ENCODE measurements around the gene TNFRSF19.

The TNFRSF19 gene

DNA sequence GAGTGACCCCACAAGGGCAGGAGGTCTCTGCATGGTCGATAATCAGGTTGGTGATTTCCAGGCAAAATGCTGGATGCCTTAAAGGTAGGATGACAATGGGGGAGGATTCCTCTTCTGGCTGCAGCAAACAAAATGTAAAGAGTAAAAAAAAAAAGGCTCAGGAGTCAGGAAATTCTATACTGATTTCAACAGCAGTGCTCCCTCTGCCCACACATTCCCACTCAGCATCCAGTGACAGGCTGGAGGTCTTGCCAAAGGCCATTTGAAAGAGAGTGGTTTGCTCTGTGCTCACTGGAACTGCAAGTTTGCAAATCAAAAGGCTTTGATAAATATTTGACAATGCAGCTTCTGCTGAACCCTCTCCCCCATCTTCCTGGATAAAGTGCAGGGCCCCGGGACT, 135.4 kb downstream of the TNFRSF19 start:
- H3K9me3 ChIP-seq (ENCODE audit: control insufficient read depth, insufficient read depth, low read length), result no peaks in the 10 kb centered on the region

DNA sequence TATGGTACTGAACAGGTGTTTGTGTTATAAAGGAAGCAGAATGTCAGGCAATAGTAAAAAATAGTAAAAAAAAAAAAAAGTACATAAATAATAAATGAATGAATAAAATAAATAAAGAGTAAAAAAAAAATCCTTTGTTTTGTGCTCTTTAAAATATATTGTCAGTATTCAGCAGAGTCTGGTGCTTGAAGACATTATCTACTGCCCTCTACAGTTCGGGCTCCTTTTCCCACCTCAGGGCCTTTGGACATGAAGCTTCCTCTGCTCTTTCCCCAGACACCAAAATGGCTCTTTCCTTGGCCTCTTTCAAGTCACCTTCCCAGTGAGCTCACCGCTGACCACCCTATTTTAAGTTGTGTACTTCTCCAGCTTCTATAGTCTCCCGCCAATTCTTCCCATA, 137.5 kb downstream of the TNFRSF19 start:
- H3K9me3 ChIP-seq (ENCODE audit: control insufficient read depth, insufficient read depth, low read length), result no peaks in the 10 kb centered on the region
- H3K27me3 ChIP-seq (ENCODE audit: control insufficient read depth, insufficient read depth, low read length), result no peaks in the 10 kb centered on the region
- H3K27ac ChIP-seq (ENCODE audit: low read depth, low read length), result no peak overlapping the region
- H3K4me3 ChIP-seq (ENCODE audit: low read depth, low read length), result no peak overlapping the region
- H3K36me3 ChIP-seq (ENCODE audit: control insufficient read depth, insufficient read depth, low read length), result no peaks in the 10 kb centered on the region
- no peak overlapping the region for H3K9ac ChIP-seq (ENCODE audit: low read depth, low read length)
- 0 out of 2 replicates have a peak, but pooled peaks cover 3% of the 10 kb centered on the region for H3K4me1 ChIP-seq (ENCODE audit: control insufficient read depth, insufficient read depth, low read length)

More for the DNA sequence above, 135.4 kb downstream of the TNFRSF19 start:
- no peak overlapping the region for H3K9ac ChIP-seq (ENCODE audit: low read depth, low read length)
- H3K4me3 ChIP-seq (ENCODE audit: low read depth, low read length), result no peak overlapping the region
- no peaks in the 10 kb centered on the region for H3K36me3 ChIP-seq (ENCODE audit: control insufficient read depth, insufficient read depth, low read length)
- H3K27me3 ChIP-seq (ENCODE audit: control insufficient read depth, insufficient read depth, low read length), result no peaks in the 10 kb centered on the region
- 0 out of 2 replicates have a peak, but pooled peaks cover 10% of the 10 kb centered on the region for H3K4me1 ChIP-seq (ENCODE audit: control insufficient read depth, insufficient read depth, low read length)
- no peak overlapping the region for H3K27ac ChIP-seq (ENCODE audit: low read depth, low read length)

DNA sequence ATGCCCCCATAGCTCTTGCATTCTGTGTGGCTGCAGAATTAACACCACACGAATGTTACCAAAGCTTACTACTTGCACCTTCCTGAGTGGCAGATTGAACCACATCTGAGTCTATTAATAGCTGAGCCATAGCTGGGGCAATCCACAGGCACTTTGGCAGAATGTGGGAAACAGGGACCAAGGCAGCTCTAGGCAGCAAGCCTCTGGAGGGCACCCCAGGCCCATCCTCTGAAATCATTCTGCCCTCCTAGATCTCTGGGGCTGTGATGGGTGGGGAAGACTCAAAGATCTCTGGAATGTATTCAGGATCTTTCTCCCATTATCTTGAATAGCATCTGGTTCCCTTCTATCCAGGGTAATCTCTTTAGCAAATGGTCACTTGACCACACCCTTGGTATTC, 139.3 kb downstream of the TNFRSF19 start:
- H3K9me3 ChIP-seq (ENCODE audit: control insufficient read depth, insufficient read depth, low read length), result no peaks in the 10 kb centered on the region; the same call in 1 of the 2 replicates
- no peak overlapping the region for H3K9ac ChIP-seq (ENCODE audit: low read depth, low read length)
- H3K4me1 ChIP-seq (ENCODE audit: control insufficient read depth, insufficient read depth, low read length), result 0 out of 2 replicates have a peak, but pooled peaks cover 3% of the 10 kb centered on the region
- H3K36me3 ChIP-seq (ENCODE audit: control insufficient read depth, insufficient read depth, low read length), result no peaks in the 10 kb centered on the region
- H3K4me3 ChIP-seq (ENCODE audit: low read depth, low read length), result no peak overlapping the region
- no peaks in the 10 kb centered on the region for H3K27me3 ChIP-seq (ENCODE audit: control insufficient read depth, insufficient read depth, low read length)
- H3K27ac ChIP-seq (ENCODE audit: low read depth, low read length), result no peak overlapping the region

DNA sequence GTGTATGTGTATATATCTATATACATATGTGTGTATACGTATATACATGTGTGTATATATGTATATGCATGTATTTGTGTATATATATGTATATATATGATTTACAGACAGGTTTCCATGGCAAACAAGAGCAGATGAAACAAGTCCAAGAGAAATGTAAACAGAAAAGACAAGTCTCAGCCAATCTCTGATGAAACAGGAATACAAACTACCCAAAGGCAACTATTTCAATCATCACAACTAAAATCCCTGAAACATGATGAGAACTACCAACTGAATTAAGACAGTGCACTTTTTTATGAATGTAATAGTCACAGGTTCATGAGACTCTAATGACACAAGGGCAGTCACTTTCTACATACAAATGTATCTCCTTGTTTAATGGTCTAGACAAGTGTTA, 140.2 kb downstream of the TNFRSF19 start:
- Histone ChIP-seq H3K9ac (ENCODE audit: low read depth, low read length) (no peak overlapping the region), H3K4me3 (ENCODE audit: low read depth, low read length) (no peak overlapping the region), H3K27me3 (ENCODE audit: control insufficient read depth, insufficient read depth, low read length) (no peaks in the 10 kb centered on the region), H3K36me3 (ENCODE audit: control insufficient read depth, insufficient read depth, low read length) (no peaks in the 10 kb centered on the region), H3K9me3 (ENCODE audit: control insufficient read depth, insufficient read depth, low read length) (no peaks in the 10 kb centered on the region; the same call in 1 of the 2 replicates), H3K27ac (ENCODE audit: low read depth, low read length) (no peak overlapping the region), H3K4me1 (ENCODE audit: control insufficient read depth, insufficient read depth, low read length) (0 out of 2 replicates have a peak, but pooled peaks cover 1% of the 10 kb centered on the region)

DNA sequence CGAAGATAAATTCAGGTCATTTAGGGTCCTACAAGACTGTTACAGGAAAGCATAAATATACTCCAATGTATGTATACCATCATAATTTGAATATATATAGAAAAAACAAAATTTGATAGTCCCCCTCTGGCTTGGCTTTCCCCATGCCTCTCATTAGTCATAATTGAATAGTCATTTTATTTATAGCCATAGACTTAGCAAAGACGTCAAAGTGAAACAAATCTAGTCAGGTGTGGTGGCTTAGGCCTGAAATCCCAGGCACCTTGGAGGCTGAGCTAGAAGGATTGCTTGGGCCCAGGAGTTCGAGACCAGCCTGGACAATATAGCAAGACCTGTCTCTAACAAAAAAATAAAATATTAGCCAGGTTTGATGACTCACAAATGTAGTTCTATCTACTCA, 141.1 kb downstream of the TNFRSF19 start:
- Histone ChIP-seq H3K27me3 (ENCODE audit: control insufficient read depth, insufficient read depth, low read length) (no peaks in the 10 kb centered on the region), H3K4me1 (ENCODE audit: control insufficient read depth, insufficient read depth, low read length) (no peaks in the 10 kb centered on the region), H3K27ac (ENCODE audit: low read depth, low read length) (no peak overlapping the region), H3K9me3 (ENCODE audit: control insufficient read depth, insufficient read depth, low read length) (no peaks in the 10 kb centered on the region; the same call in 1 of the 2 replicates), H3K4me3 (ENCODE audit: low read depth, low read length) (no peak overlapping the region), H3K9ac (ENCODE audit: low read depth, low read length) (no peak overlapping the region), H3K36me3 (ENCODE audit: control insufficient read depth, insufficient read depth, low read length) (no peaks in the 10 kb centered on the region)

DNA sequence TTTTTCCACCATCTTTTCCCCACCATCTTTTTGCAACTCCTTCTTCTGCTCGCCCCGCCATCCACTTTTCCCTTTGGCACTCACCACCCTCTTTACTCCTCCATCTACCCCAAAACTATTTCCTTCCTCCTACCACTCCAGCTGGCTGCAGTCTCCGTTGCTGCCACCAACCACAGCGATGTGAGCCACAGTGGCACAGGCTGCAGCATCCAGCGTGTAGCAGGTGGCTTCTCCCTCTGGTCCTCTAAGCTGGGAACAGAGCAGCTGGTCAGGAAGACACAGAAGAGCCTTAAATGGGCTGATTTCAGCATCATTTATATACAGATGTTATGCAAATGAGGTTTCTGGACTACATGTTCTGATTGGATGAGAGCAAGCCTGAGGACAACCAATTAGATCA, 144.5 kb downstream of the TNFRSF19 start:
- Histone ChIP-seq H3K9ac (ENCODE audit: low read depth, low read length) (no peak overlapping the region), H3K27me3 (ENCODE audit: control insufficient read depth, insufficient read depth, low read length) (no peaks in the 10 kb centered on the region), H3K4me3 (ENCODE audit: low read depth, low read length) (no peak overlapping the region), H3K27ac (ENCODE audit: low read depth, low read length) (no peak overlapping the region), H3K4me1 (ENCODE audit: control insufficient read depth, insufficient read depth, low read length) (no peaks in the 10 kb centered on the region), H3K36me3 (ENCODE audit: control insufficient read depth, insufficient read depth, low read length) (no peaks in the 10 kb centered on the region), H3K9me3 (ENCODE audit: control insufficient read depth, insufficient read depth, low read length) (no peaks in the 10 kb centered on the region; the same call in 1 of the 2 replicates)

DNA sequence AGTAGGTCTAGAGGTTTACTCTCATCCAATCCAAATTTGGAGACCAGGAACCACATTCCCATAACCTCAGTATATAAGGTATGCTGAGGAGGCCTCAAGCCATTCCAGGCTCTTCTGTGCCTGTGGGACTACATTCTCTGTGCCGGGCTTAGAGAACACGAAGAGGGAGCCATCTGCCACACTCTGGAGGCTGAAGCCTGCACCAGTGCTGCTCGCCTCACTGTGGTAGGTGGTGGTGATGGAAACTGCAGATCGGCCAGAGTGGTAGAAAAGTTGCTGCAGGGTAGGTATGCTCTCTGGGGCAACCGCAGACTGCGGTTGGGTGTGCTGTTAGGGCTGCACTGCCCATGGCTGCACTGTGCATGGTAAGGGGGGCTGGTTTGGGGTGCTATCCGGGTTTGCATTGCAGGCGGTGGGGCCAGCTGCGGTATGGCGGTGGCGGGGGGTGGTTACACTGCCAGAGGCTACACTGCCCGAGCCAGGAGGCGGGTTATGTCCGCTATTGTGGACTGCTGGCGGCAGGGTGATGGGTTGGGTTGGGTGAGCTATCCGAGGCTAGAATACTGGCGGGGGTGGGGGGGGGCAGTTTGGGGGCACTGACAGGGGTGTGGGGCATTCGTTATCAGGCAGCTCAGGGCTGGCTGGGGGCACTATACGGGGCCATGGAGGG, 145.0 kb downstream of the TNFRSF19 start:
- Histone ChIP-seq H3K36me3 (ENCODE audit: control insufficient read depth, insufficient read depth, low read length) (no peaks in the 10 kb centered on the region), H3K4me1 (ENCODE audit: control insufficient read depth, insufficient read depth, low read length) (no peaks in the 10 kb centered on the region), H3K4me3 (ENCODE audit: low read depth, low read length) (no peak overlapping the region), H3K9me3 (ENCODE audit: control insufficient read depth, insufficient read depth, low read length) (no peaks in the 10 kb centered on the region; the same call in 1 of the 2 replicates), H3K9ac (ENCODE audit: low read depth, low read length) (no peak overlapping the region), H3K27ac (ENCODE audit: low read depth, low read length) (no peak overlapping the region), H3K27me3 (ENCODE audit: control insufficient read depth, insufficient read depth, low read length) (no peaks in the 10 kb centered on the region)

DNA sequence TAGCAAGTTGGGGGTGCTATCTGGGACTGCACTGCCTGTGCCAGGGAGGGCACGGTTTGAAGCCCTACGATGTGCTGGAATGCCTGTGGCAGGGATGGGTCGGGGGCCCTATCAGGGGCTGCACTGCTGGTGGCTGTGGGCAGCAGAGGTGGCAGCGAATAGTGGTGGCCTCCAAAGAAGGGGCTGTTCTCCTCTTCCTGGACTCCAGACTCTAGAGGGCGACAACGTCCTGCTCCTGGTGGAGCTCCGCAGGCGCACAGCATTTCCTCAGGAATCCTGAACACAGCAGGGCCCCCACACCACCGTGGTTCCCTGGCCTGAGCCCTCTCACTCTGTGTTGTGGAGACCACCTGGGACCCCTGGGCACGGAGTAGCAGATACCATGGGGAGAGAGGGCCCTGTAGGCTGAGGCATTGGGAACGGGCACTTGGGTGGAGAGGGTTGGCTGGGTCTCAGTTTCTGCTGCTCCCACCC, 145.6 kb downstream of the TNFRSF19 start:
- no peak overlapping the region for H3K27ac ChIP-seq (ENCODE audit: low read depth, low read length)
- no peaks in the 10 kb centered on the region; the same call in 1 of the 2 replicates for H3K9me3 ChIP-seq (ENCODE audit: control insufficient read depth, insufficient read depth, low read length)
- no peaks in the 10 kb centered on the region for H3K36me3 ChIP-seq (ENCODE audit: control insufficient read depth, insufficient read depth, low read length)
- no peak overlapping the region for H3K9ac ChIP-seq (ENCODE audit: low read depth, low read length)
- no peaks in the 10 kb centered on the region for H3K27me3 ChIP-seq (ENCODE audit: control insufficient read depth, insufficient read depth, low read length)
- no peaks in the 10 kb centered on the region for H3K4me1 ChIP-seq (ENCODE audit: control insufficient read depth, insufficient read depth, low read length)
- no peak overlapping the region for H3K4me3 ChIP-seq (ENCODE audit: low read depth, low read length)

DNA sequence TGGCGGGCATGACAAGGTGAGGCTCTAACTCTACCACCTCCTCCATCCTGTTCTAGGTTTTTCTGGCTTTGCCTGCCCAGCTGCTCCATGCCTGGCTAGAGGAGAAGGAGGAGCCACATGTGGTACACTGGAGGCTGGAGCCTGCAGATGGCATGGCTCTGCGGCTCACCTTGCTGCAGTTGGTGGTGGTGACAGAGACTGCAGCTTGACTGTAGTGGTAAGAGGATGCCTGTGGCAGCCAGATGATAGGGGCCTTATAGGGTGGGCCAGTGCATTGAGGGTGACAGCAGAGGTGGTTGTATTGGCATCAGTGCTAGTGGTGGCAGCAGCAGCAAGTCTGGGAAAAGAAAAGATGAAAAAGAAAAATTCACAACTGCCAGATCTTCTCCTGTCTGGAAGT, 146.2 kb downstream of the TNFRSF19 start:
- Histone ChIP-seq H3K27ac (ENCODE audit: low read depth, low read length) (no peak overlapping the region), H3K4me1 (ENCODE audit: control insufficient read depth, insufficient read depth, low read length) (no peaks in the 10 kb centered on the region), H3K36me3 (ENCODE audit: control insufficient read depth, insufficient read depth, low read length) (no peaks in the 10 kb centered on the region), H3K27me3 (ENCODE audit: control insufficient read depth, insufficient read depth, low read length) (no peaks in the 10 kb centered on the region), H3K9me3 (ENCODE audit: control insufficient read depth, insufficient read depth, low read length) (no peaks in the 10 kb centered on the region; the same call in 1 of the 2 replicates), H3K9ac (ENCODE audit: low read depth, low read length) (no peak overlapping the region), H3K4me3 (ENCODE audit: low read depth, low read length) (no peak overlapping the region)

DNA sequence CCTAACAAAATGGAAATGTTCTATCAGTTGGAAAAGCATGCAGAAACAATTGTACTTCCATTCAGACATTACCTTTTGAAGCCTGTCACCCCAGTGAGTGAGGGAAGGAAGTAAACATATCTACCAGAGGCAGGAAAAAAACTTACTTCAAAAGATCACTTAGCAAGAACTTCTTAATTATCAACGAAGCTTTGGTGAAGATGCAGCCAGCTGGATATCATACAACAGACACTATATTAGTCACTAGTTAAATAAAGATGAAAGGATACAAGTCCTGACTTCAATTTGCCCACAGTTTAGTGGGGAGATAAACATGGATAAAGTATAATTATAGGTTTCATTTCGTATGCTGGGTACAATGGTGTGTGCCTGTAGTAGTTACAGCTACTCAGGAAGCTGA, 148.8 kb downstream of the TNFRSF19 start:
- no peaks in the 10 kb centered on the region for H3K9me3 ChIP-seq (ENCODE audit: control insufficient read depth, insufficient read depth, low read length)
- no peaks in the 10 kb centered on the region for H3K36me3 ChIP-seq (ENCODE audit: control insufficient read depth, insufficient read depth, low read length)
- no peak overlapping the region for H3K27ac ChIP-seq (ENCODE audit: low read depth, low read length)
- no peak overlapping the region for H3K4me3 ChIP-seq (ENCODE audit: low read depth, low read length)
- H3K4me1 ChIP-seq (ENCODE audit: control insufficient read depth, insufficient read depth, low read length), result no peaks in the 10 kb centered on the region
- H3K9ac ChIP-seq (ENCODE audit: low read depth, low read length), result no peak overlapping the region
- H3K27me3 ChIP-seq (ENCODE audit: control insufficient read depth, insufficient read depth, low read length), result no peaks in the 10 kb centered on the region

DNA sequence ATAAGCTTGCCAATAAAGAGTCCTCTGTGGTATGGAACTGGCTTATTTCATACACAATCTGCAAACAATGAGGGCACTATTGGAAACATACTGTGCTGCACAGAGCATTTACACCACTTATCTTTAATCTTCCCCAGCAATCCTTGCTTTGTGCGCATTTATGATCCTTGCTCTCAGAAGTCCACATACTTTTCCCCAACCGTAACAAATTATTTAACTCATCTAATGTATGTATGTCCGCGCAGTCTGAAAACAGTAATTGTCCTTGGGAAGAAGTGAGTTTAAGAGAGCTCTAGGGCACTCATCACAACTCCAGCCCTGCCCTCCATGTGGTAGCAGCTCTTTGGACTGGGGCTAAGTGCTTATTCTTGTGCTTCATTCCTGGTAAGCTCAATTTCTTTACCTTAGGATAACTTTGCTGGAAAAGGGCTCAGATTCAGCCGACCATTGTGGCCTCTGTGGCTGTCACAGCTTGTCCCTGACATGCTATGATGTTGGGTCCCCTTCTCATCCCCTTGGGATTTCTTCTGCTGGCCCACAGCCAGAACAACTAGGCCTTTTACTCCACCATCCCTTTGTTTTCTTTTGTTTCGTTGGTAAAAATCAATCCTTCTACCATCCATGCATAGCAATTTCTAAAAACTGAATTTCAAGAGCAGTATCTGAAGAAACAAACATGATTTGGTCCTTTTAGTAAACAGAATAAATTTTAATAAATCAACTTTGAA, 152.7 kb downstream of the TNFRSF19 start:
- Histone ChIP-seq H3K27ac (ENCODE audit: low read depth, low read length) (no peak overlapping the region), H3K4me3 (ENCODE audit: low read depth, low read length) (no peak overlapping the region), H3K27me3 (ENCODE audit: control insufficient read depth, insufficient read depth, low read length) (no peaks in the 10 kb centered on the region), H3K9me3 (ENCODE audit: control insufficient read depth, insufficient read depth, low read length) (no peaks in the 10 kb centered on the region), H3K9ac (ENCODE audit: low read depth, low read length) (no peak overlapping the region), H3K4me1 (ENCODE audit: control insufficient read depth, insufficient read depth, low read length) (peaks cover 10% of the 10 kb centered on the region), H3K36me3 (ENCODE audit: control insufficient read depth, insufficient read depth, low read length) (no peaks in the 10 kb centered on the region)
